HEK293 (cell line): Measurements from ENCODE around the gene ZBTB25.

Source experiments
- BCL11B ChIP-seq: fragments of 450-650 bp; formaldehyde crosslinking; IDR thresholded peaks from 2 replicates; pipeline ENCODE4 v1.5.1; 2016; ENCODE audit warnings: low read depth, missing biosample characterization, missing genetic modification characterization
- GLI4 ChIP-seq: fragments of 450-650 bp; formaldehyde crosslinking; IDR thresholded peaks from 2 replicates; pipeline ENCODE4 v1.5.1; 2016; ENCODE audit warnings: missing biosample characterization, missing genetic modification characterization
- HOXD13 ChIP-seq: sonication (generic); formaldehyde crosslinking; IDR thresholded peaks from 2 replicates; pipeline ENCODE4 v1.8.0; 2022; ENCODE audit warnings: missing genetic modification reagents, borderline replicate concordance
- IKZF3 ChIP-seq: fragments of 450-650 bp; IDR thresholded peaks from 2 replicates; pipeline ENCODE4 v1.5.0; 2018; ENCODE audit warnings: missing biosample characterization, mild to moderate bottlenecking, missing genetic modification characterization, moderate library complexity
- KLF1 ChIP-seq: fragments of 450-650 bp; formaldehyde crosslinking; IDR thresholded peaks from 2 replicates; pipeline ENCODE4 v1.5.1; 2016; ENCODE audit warnings: missing biosample characterization, missing genetic modification characterization
- KLF10 ChIP-seq: fragments of 450-650 bp; IDR thresholded peaks from 2 replicates; pipeline ENCODE4 v1.5.1; 2018; ENCODE audit warnings: missing biosample characterization, mild to moderate bottlenecking, missing genetic modification characterization
- ZBTB17 ChIP-seq: fragments of 450-650 bp; formaldehyde crosslinking; IDR thresholded peaks from 2 replicates; pipeline ENCODE4 v1.5.1; 2016; ENCODE audit warnings: missing biosample characterization, missing genetic modification characterization
- ZBTB20 ChIP-seq: fragments of 450-650 bp; formaldehyde crosslinking; IDR thresholded peaks from 2 replicates; pipeline ENCODE4 v1.5.1; 2016; ENCODE audit warnings: missing biosample characterization, missing genetic modification characterization
- ZFHX2 ChIP-seq: fragments of 450-650 bp; formaldehyde crosslinking; conservative IDR thresholded peaks from 2 replicates; pipeline ENCODE4 v1.5.1; 2016; ENCODE audit warnings: missing biosample characterization, missing genetic modification characterization
- ZFP3 ChIP-seq: fragments of 450-650 bp; formaldehyde crosslinking; IDR thresholded peaks from 2 replicates; pipeline ENCODE4 v1.5.1; 2016; ENCODE audit warnings: low read depth, missing biosample characterization, missing genetic modification characterization
- ZFP69B ChIP-seq: fragments of 450-650 bp; formaldehyde crosslinking; IDR thresholded peaks from 2 replicates; pipeline ENCODE4 v1.5.1; 2016; ENCODE audit warnings: missing biosample characterization, missing genetic modification characterization
- ZNF112 ChIP-seq: fragments of 450-650 bp; formaldehyde crosslinking; IDR thresholded peaks from 2 replicates; pipeline ENCODE4 v1.5.0; 2017; ENCODE audit warnings: missing biosample characterization, missing genetic modification characterization
- ZNF114 ChIP-seq: fragments of 450-650 bp; formaldehyde crosslinking; IDR thresholded peaks from 2 replicates; pipeline ENCODE4 v1.5.0; 2017; ENCODE audit warnings: missing biosample characterization, missing genetic modification characterization
- ZNF138 ChIP-seq: fragments of 450-650 bp; formaldehyde crosslinking; IDR thresholded peaks from 2 replicates; pipeline ENCODE4 v1.5.1; 2016; ENCODE audit warnings: missing biosample characterization, missing genetic modification characterization, borderline replicate concordance
- ZNF140 ChIP-seq: fragments of 450-650 bp; formaldehyde crosslinking; IDR thresholded peaks from 2 replicates; pipeline ENCODE4 v1.5.1; 2016; ENCODE audit warnings: missing biosample characterization, missing genetic modification characterization
- ZNF16 ChIP-seq: fragments of 450-650 bp; formaldehyde crosslinking; IDR thresholded peaks from 2 replicates; pipeline ENCODE4 v1.5.1; 2016; ENCODE audit warnings: low read depth, missing biosample characterization, missing genetic modification characterization
- ZNF211 ChIP-seq: fragments of 450-650 bp; formaldehyde crosslinking; IDR thresholded peaks from 2 replicates; pipeline ENCODE4 v1.5.1; 2016; ENCODE audit warnings: low read depth, missing biosample characterization, missing genetic modification characterization
- ZNF23 ChIP-seq: fragments of 450-650 bp; formaldehyde crosslinking; IDR thresholded peaks from 2 replicates; pipeline ENCODE4 v1.5.1; 2016; ENCODE audit warnings: missing biosample characterization, missing genetic modification characterization, borderline replicate concordance
- ZNF302 ChIP-seq: fragments of 450-650 bp; formaldehyde crosslinking; IDR thresholded peaks from 2 replicates; pipeline ENCODE4 v1.5.1; 2016; ENCODE audit warnings: missing biosample characterization, missing genetic modification characterization, low read depth
- ZNF626 ChIP-seq: fragments of 450-650 bp; sonication (Bioruptor Pico); formaldehyde crosslinking; IDR thresholded peaks from 2 replicates; pipeline ENCODE4 v1.5.1; 2018; ENCODE audit warnings: missing biosample characterization, missing genetic modification characterization, inconsistent platforms
- ZNF629 ChIP-seq: fragments of 450-650 bp; formaldehyde crosslinking; IDR thresholded peaks from 2 replicates; pipeline ENCODE4 v1.5.1; 2017; ENCODE audit warnings: missing biosample characterization, missing genetic modification characterization
- ZNF707 ChIP-seq: fragments of 450-650 bp; formaldehyde crosslinking; IDR thresholded peaks from 2 replicates; pipeline ENCODE4 v1.5.1; 2016; ENCODE audit warnings: missing biosample characterization, missing genetic modification characterization
- TF ChIP-seq, protein P1 (sequence below): fragments of 450-650 bp; formaldehyde crosslinking; IDR thresholded peaks from 2 replicates; pipeline ENCODE4 v1.5.1; 2016; ENCODE audit warnings: missing biosample characterization, missing genetic modification characterization, borderline replicate concordance
- TF ChIP-seq, protein P2 (sequence below): fragments of 450-650 bp; formaldehyde crosslinking; IDR thresholded peaks from 2 replicates; pipeline ENCODE4; 2016; ENCODE audit warnings: missing biosample characterization, missing genetic modification characterization
- TF ChIP-seq, protein P3 (sequence below): fragments of 450-650 bp; formaldehyde crosslinking; IDR thresholded peaks from 2 replicates; pipeline ENCODE4 v1.5.1; 2016; ENCODE audit warnings: missing biosample characterization, missing genetic modification characterization
- TF ChIP-seq, protein P4 (sequence below): IDR thresholded peaks from 2 replicates; pipeline ENCODE4 v1.6.1; 2011; ENCODE audit warnings: mild to moderate bottlenecking, low read depth, low read length, borderline replicate concordance
- TF ChIP-seq, protein P5 (sequence below): fragments of 450-650 bp; formaldehyde crosslinking; IDR thresholded peaks from 2 replicates; pipeline ENCODE4 v1.5.1; 2016; ENCODE audit warnings: missing biosample characterization, missing genetic modification characterization, low read depth
- TF ChIP-seq, protein P6 (sequence below): fragments of 450-650 bp; formaldehyde crosslinking; IDR thresholded peaks from 2 replicates; pipeline ENCODE4 v1.5.1; 2016; ENCODE audit warnings: missing biosample characterization, missing genetic modification characterization
- TF ChIP-seq, protein P7 (sequence below): fragments of 450-650 bp; formaldehyde crosslinking; IDR thresholded peaks from 2 replicates; pipeline ENCODE4 v1.5.1; 2016; ENCODE audit warnings: missing biosample characterization, missing genetic modification characterization, low read depth

ZBTB25 gene

DNA sequence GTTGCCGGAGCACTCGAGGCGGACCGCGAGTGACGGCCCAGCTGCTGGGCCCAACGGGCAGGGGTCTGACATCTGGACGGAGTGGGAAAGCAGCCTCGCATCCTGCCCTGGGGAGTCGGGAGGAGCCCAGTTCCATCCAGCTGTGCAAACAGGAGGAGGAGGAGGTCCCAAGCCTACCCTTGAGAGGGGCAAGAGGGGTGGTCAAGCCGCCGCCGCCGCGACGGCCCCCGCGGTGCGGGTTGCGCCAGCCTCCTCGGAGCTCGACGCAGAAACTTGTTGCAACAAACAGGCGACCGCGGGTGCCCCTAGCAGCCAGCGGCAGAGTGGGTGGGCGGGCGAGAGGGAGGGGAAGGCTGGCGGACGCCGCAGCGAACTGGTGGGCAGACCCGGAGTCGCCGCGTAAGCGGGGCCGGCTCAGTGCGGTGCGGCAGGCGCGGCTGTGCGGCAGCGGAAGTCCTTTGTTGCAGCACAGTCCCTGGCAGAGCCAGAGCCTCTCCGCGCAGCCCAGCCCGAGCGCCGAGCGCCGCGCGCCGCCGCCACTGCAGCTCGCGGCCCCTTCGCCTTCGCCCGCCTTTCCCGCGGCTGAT lies 765 bp upstream of the ZBTB25 start, which contains the start of gene ZBTB1 (continued):
- TF ChIP-seq KLF1 (tag by site-specific recombination): no peak; the same call in 1 of the 2 replicates
- no peak for TF ChIP-seq ZNF112 (tag by site-specific recombination)
- peak; percentile 81 for TF ChIP-seq IKZF3
- peak; percentile 58; the same call in 1 of the 2 replicates for TF ChIP-seq ZFHX2 (tag by site-specific recombination)
- TF ChIP-seq, protein P1, sequence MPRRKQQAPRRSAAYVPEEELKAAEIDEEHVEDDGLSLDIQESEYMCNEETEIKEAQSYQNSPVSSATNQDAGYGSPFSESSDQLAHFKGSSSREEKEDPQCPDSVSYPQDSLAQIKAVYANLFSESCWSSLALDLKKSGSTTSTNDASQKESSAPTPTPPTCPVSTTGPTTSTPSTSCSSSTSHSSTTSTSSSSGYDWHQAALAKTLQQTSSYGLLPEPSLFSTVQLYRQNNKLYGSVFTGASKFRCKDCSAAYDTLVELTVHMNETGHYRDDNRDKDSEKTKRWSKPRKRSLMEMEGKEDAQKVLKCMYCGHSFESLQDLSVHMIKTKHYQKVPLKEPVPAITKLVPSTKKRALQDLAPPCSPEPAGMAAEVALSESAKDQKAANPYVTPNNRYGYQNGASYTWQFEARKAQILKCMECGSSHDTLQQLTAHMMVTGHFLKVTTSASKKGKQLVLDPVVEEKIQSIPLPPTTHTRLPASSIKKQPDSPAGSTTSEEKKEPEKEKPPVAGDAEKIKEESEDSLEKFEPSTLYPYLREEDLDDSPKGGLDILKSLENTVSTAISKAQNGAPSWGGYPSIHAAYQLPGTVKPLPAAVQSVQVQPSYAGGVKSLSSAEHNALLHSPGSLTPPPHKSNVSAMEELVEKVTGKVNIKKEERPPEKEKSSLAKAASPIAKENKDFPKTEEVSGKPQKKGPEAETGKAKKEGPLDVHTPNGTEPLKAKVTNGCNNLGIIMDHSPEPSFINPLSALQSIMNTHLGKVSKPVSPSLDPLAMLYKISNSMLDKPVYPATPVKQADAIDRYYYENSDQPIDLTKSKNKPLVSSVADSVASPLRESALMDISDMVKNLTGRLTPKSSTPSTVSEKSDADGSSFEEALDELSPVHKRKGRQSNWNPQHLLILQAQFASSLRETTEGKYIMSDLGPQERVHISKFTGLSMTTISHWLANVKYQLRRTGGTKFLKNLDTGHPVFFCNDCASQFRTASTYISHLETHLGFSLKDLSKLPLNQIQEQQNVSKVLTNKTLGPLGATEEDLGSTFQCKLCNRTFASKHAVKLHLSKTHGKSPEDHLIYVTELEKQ: no peak; the same call in 1 of the 2 replicates
- no peak for TF ChIP-seq ZNF114 (tag by site-specific recombination)
- TF ChIP-seq GLI4 (tag by site-specific recombination): no peak
- no peak for TF ChIP-seq ZNF138 (tag by site-specific recombination)
- peak; percentile 55; the same call in 1 of the 2 replicates for TF ChIP-seq ZBTB20 (tag by site-specific recombination)
- no peak for TF ChIP-seq ZNF140 (tag by site-specific recombination)
- no peak for TF ChIP-seq ZNF707 (tag by site-specific recombination)
- no peak for TF ChIP-seq ZNF23 (tag by site-specific recombination)
- TF ChIP-seq ZNF211 (tag by site-specific recombination): no peak
- TF ChIP-seq ZNF302: no peak
- TF ChIP-seq, protein P2, sequence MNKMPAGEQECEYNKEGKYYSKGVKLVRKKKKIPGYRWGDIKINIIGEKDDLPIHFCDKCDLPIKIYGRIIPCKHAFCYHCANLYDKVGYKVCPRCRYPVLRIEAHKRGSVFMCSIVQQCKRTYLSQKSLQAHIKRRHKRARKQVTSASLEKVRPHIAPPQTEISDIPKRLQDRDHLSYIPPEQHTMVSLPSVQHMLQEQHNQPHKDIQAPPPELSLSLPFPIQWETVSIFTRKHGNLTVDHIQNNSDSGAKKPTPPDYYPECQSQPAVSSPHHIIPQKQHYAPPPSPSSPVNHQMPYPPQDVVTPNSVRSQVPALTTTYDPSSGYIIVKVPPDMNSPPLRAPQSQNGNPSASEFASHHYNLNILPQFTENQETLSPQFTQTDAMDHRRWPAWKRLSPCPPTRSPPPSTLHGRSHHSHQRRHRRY (tag by site-specific recombination): no peak
- TF ChIP-seq, protein P3, sequence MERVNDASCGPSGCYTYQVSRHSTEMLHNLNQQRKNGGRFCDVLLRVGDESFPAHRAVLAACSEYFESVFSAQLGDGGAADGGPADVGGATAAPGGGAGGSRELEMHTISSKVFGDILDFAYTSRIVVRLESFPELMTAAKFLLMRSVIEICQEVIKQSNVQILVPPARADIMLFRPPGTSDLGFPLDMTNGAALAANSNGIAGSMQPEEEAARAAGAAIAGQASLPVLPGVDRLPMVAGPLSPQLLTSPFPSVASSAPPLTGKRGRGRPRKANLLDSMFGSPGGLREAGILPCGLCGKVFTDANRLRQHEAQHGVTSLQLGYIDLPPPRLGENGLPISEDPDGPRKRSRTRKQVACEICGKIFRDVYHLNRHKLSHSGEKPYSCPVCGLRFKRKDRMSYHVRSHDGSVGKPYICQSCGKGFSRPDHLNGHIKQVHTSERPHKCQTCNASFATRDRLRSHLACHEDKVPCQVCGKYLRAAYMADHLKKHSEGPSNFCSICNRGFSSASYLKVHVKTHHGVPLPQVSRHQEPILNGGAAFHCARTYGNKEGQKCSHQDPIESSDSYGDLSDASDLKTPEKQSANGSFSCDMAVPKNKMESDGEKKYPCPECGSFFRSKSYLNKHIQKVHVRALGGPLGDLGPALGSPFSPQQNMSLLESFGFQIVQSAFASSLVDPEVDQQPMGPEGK (tag by site-specific recombination): peak; percentile 96
- no peak for TF ChIP-seq KLF10 (tag by site-specific recombination)
- no peak for TF ChIP-seq ZFP3 (tag by site-specific recombination)
- no peak; the same call in 1 of the 2 replicates for TF ChIP-seq ZNF629 (tag by site-specific recombination)
- TF ChIP-seq HOXD13 (CRISPR knock-in tag): no peak
- TF ChIP-seq, protein P4, sequence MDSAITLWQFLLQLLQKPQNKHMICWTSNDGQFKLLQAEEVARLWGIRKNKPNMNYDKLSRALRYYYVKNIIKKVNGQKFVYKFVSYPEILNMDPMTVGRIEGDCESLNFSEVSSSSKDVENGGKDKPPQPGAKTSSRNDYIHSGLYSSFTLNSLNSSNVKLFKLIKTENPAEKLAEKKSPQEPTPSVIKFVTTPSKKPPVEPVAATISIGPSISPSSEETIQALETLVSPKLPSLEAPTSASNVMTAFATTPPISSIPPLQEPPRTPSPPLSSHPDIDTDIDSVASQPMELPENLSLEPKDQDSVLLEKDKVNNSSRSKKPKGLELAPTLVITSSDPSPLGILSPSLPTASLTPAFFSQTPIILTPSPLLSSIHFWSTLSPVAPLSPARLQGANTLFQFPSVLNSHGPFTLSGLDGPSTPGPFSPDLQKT: no peak
- TF ChIP-seq, protein P5, sequence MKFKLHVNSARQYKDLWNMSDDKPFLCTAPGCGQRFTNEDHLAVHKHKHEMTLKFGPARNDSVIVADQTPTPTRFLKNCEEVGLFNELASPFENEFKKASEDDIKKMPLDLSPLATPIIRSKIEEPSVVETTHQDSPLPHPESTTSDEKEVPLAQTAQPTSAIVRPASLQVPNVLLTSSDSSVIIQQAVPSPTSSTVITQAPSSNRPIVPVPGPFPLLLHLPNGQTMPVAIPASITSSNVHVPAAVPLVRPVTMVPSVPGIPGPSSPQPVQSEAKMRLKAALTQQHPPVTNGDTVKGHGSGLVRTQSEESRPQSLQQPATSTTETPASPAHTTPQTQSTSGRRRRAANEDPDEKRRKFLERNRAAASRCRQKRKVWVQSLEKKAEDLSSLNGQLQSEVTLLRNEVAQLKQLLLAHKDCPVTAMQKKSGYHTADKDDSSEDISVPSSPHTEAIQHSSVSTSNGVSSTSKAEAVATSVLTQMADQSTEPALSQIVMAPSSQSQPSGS: no peak
- peak; percentile 70 for TF ChIP-seq BCL11B (tag by site-specific recombination)
- TF ChIP-seq ZNF16 (tag by site-specific recombination): no peak
- no peak for TF ChIP-seq ZNF626 (tag by site-specific recombination)
- peak; percentile 80 for TF ChIP-seq ZBTB17 (tag by site-specific recombination)
- TF ChIP-seq ZFP69B: 0 out of 2 replicates have a peak, but pooled peaks have one; percentile 41
- TF ChIP-seq, protein P6, sequence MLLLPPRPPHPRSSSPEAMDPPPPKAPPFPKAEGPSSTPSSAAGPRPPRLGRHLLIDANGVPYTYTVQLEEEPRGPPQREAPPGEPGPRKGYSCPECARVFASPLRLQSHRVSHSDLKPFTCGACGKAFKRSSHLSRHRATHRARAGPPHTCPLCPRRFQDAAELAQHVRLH (tag by site-specific recombination): no peak
- TF ChIP-seq, protein P7, sequence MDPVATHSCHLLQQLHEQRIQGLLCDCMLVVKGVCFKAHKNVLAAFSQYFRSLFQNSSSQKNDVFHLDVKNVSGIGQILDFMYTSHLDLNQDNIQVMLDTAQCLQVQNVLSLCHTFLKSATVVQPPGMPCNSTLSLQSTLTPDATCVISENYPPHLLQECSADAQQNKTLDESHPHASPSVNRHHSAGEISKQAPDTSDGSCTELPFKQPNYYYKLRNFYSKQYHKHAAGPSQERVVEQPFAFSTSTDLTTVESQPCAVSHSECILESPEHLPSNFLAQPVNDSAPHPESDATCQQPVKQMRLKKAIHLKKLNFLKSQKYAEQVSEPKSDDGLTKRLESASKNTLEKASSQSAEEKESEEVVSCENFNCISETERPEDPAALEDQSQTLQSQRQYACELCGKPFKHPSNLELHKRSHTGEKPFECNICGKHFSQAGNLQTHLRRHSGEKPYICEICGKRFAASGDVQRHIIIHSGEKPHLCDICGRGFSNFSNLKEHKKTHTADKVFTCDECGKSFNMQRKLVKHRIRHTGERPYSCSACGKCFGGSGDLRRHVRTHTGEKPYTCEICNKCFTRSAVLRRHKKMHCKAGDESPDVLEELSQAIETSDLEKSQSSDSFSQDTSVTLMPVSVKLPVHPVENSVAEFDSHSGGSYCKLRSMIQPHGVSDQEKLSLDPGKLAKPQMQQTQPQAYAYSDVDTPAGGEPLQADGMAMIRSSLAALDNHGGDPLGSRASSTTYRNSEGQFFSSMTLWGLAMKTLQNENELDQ: no peak
